PFSK-1 (cell line): Measurements from ENCODE around the gene RNF14.

ENCODE experiments used
- POLR2AphosphoS5 ChIP-seq: IDR thresholded peaks from 2 replicates; pipeline ENCODE4 v1.6.1; 2012; ENCODE audit warnings: low read depth, mild to moderate bottlenecking, control low read depth, low read length, moderate library complexity
- SIN3A ChIP-seq: IDR thresholded peaks from 2 replicates; pipeline ENCODE4 v1.6.1; 2012; ENCODE audit warnings: mild to moderate bottlenecking, low read length, moderate library complexity, borderline replicate concordance; ENCODE audit not compliant: insufficient read depth
- TF ChIP-seq, protein P1 (sequence below), 2 experiments: IDR thresholded peaks; 2 replicates each; pipeline versions ENCODE4 v1.6.1 to v1.8.0; 2011 to 2012; ENCODE audit warnings: low read depth in 2 of 2, low read length in 2 of 2, control low read depth in 1 of 2, inconsistent platforms in 1 of 2, mild to moderate bottlenecking in 1 of 2, moderate library complexity in 1 of 2; ENCODE audit not compliant: insufficient read depth in 1 of 2

DNA sequence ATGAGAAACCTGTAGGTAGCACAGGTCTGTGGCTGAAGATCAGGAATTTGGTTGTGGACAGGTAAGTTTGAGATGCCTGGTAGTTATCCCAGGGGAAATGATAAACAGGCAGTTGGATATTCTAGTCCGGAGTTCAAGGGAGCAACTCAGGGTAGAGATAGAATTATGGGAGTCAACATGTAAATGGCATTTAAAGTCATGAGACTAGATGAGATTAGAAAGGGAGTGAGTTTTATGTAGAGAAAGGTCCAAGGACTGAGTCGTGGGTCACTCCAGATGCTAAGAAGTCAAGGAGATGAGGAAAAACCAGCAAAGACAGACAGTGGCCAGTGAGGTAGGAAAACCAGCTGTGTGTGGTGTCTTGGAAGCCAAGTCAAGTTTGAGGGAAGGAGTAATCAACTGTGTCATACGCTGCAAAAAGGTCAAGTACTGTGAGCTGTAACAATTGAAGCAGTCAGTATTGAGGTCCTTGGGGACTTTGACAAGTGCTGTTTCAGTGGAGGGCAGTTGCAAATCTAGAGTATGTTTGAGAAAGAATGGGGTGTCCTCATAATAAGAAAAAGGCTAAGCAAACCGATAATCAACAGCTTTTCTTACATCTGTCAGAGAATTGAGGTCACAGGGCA, 25.7 kb downstream of the RNF14 start:
- TF ChIP-seq POLR2AphosphoS5, result no peak
- no peak for TF ChIP-seq SIN3A
- TF ChIP-seq, protein P1, sequence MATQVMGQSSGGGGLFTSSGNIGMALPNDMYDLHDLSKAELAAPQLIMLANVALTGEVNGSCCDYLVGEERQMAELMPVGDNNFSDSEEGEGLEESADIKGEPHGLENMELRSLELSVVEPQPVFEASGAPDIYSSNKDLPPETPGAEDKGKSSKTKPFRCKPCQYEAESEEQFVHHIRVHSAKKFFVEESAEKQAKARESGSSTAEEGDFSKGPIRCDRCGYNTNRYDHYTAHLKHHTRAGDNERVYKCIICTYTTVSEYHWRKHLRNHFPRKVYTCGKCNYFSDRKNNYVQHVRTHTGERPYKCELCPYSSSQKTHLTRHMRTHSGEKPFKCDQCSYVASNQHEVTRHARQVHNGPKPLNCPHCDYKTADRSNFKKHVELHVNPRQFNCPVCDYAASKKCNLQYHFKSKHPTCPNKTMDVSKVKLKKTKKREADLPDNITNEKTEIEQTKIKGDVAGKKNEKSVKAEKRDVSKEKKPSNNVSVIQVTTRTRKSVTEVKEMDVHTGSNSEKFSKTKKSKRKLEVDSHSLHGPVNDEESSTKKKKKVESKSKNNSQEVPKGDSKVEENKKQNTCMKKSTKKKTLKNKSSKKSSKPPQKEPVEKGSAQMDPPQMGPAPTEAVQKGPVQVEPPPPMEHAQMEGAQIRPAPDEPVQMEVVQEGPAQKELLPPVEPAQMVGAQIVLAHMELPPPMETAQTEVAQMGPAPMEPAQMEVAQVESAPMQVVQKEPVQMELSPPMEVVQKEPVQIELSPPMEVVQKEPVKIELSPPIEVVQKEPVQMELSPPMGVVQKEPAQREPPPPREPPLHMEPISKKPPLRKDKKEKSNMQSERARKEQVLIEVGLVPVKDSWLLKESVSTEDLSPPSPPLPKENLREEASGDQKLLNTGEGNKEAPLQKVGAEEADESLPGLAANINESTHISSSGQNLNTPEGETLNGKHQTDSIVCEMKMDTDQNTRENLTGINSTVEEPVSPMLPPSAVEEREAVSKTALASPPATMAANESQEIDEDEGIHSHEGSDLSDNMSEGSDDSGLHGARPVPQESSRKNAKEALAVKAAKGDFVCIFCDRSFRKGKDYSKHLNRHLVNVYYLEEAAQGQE (IDR thresholded peaks at IDR 0.05; ENCODE audit: insufficient read depth in 1 of 2, low read depth in 2 of 2, low read length in 2 of 2), result no peak
